Mesothelial cell of epicardium (in vitro differentiated cells): ENCODE measurements around the gene FBXO21. TPM values are rescaled to one million over a fixed set of nuclear protein-coding genes. Genes with fewer than 3 reads are reported as not detected.

Source experiments
- DNase-seq, 2 experiments: peaks; one replicate each; pipeline ENCODE4 v3.0.0; 2021; ENCODE audit warnings: low spot score in 2 of 2; ENCODE audit not compliant: unreplicated experiment in 2 of 2
- H3K27ac Mint-ChIP-seq: 2 replicates; pipeline ENCODE4 v1.8.0; 2021; ENCODE audit warnings: mixed read lengths
- H3K27me3 Mint-ChIP-seq: 2 replicates; pipeline ENCODE4 v1.8.0; 2021; ENCODE audit warnings: low read depth, mixed read lengths
- H3K36me3 Mint-ChIP-seq: 2 replicates; pipeline ENCODE4 v1.8.0; 2021; ENCODE audit warnings: mixed read lengths
- H3K4me1 Mint-ChIP-seq: 2 replicates; pipeline ENCODE4 v1.8.0; 2021; ENCODE audit warnings: mixed read lengths
- H3K4me3 Mint-ChIP-seq: 2 replicates; pipeline ENCODE4 v1.8.0; 2021; ENCODE audit warnings: mild to moderate bottlenecking, moderate library complexity, mixed read lengths
- H3K9me3 Mint-ChIP-seq: 2 replicates; pipeline ENCODE4 v1.8.0; 2021; ENCODE audit warnings: mixed read lengths
- CTCF ChIP-seq: fragments of 200-600 bp; sonication (generic); IDR thresholded peaks from one replicate; pipeline ENCODE4 v1.5.0; 2021; ENCODE audit warnings: antibody characterized with exemption; ENCODE audit not compliant: unreplicated experiment
- total RNA-seq: library from RNA; stranded (reverse); gene quantifications from 3 replicates; pipeline ENCODE4 v1.2.1, GENCODE V29; 2021

The FBXO21 gene
- total RNA-seq, 1 donor from 2014 or later: 57.5 TPM

DNA sequence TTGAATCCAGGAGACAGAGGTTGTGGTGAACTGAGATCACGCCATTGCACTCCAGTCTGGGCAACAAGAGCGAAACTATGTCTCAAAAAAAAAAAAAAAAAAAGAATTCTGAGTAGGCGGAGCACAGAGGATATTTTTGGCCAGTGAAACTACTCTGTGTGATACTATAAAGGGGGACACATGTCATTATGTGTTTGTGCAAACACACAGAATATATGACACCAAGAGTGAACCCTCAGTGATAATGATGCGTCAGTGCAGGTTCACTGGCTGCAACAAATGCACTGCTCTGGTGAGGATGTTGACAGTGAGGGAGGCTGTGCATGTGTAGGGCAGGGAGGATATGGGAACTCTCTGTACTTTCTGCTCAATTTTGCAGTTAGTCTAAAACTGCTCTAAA is 24.2 kb downstream of the FBXO21 start:
- DNase-seq: no peak
- Mint-ChIP-seq H3K4me1 (peaks cover 10% of the 10 kb centered on the region), H3K27me3 (no peaks in the 10 kb centered on the region), H3K36me3 (peaks cover 50% of the 10 kb centered on the region), H3K27ac (no peak overlapping the region), H3K9me3 (no peaks in the 10 kb centered on the region), H3K4me3 (no peak overlapping the region)
- no peak for TF ChIP-seq CTCF

GRCh38 chr12:117165342-117165741 is 24.9 kb downstream of the FBXO21 start:
- Mint-ChIP-seq H3K27ac (no peak overlapping the region), H3K36me3 (peaks cover 52% of the 10 kb centered on the region), H3K9me3 (no peaks in the 10 kb centered on the region), H3K27me3 (no peaks in the 10 kb centered on the region), H3K4me1 (peaks cover 12% of the 10 kb centered on the region), H3K4me3 (no peak overlapping the region)
- peak in 1 of 2 experiments; percentile 10 for DNase-seq
- no peak for TF ChIP-seq CTCF

DNA sequence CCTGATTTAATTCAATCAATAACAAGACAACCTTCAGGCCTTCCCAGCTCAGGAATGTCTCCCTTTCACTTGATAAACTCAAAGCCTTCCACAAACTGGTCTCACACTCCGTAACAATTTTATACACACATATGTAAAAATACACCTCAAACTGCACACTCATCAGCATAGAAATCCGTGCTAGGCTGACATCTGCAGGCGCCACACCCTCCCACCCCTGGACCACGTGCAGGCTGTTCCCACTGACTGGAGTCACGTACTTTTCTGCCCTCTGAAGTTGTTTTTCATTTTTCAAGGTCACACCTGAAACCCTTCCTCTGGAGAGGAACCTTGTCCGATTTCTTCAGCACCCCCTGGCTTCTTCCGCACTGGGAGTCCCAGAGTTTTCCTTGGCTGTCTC is 27.6 kb downstream of the FBXO21 start:
- DNase-seq: peak in 1 of 2 experiments; percentile 20
- H3K27ac Mint-ChIP-seq: peak overlapping the region; percentile 25
- H3K9me3 Mint-ChIP-seq: no peaks in the 10 kb centered on the region
- peaks cover 48% of the 10 kb centered on the region for H3K36me3 Mint-ChIP-seq
- H3K4me1 Mint-ChIP-seq: peaks cover 12% of the 10 kb centered on the region
- H3K27me3 Mint-ChIP-seq: no peaks in the 10 kb centered on the region
- TF ChIP-seq CTCF: no peak
- H3K4me3 Mint-ChIP-seq: no peak overlapping the region

DNA sequence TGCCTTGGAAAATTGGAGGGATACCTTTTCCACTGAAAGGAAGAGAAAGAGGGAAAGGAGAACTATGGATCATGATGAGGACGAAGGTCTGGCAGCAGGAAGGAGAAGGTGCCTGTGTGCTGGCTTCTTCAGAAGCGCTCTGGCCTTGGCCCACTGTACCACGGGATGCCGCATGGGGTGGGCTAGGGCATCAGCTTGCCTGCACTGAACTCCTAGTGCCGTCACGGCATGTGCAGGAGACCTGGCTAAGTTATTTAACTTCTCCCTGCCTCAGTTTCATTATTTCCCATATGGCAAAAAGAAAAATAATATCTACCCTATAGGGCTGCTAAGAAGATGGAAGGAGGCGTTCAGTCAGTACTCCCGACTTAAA is 28.1 kb downstream of the FBXO21 start:
- no peaks in the 10 kb centered on the region for H3K27me3 Mint-ChIP-seq
- peak in 1 of 2 experiments; percentile 30 for DNase-seq
- TF ChIP-seq CTCF: no peak
- H3K4me3 Mint-ChIP-seq: no peak overlapping the region
- H3K36me3 Mint-ChIP-seq: peaks cover 50% of the 10 kb centered on the region
- no peaks in the 10 kb centered on the region for H3K9me3 Mint-ChIP-seq
- H3K27ac Mint-ChIP-seq: peak overlapping the region; percentile 60
- peaks cover 12% of the 10 kb centered on the region for H3K4me1 Mint-ChIP-seq

GRCh38 chr12:117161460-117162166 is 28.7 kb downstream of the FBXO21 start:
- no peak for TF ChIP-seq CTCF
- DNase-seq: peak in 1 of 2 experiments; percentile 31
- H3K27me3 Mint-ChIP-seq: no peaks in the 10 kb centered on the region
- H3K36me3 Mint-ChIP-seq: peaks cover 48% of the 10 kb centered on the region
- H3K9me3 Mint-ChIP-seq: no peaks in the 10 kb centered on the region
- no peak overlapping the region for H3K4me3 Mint-ChIP-seq
- peaks cover 12% of the 10 kb centered on the region for H3K4me1 Mint-ChIP-seq
- peak overlapping the region; percentile 60 for H3K27ac Mint-ChIP-seq

- no peak overlapping the region for H3K4me3 Mint-ChIP-seq
- DNase-seq: no peak
- H3K27ac Mint-ChIP-seq: no peak overlapping the region
- no peak for TF ChIP-seq CTCF
- H3K27me3 Mint-ChIP-seq: no peaks in the 10 kb centered on the region
- no peaks in the 10 kb centered on the region for H3K9me3 Mint-ChIP-seq
- peaks cover 47% of the 10 kb centered on the region for H3K36me3 Mint-ChIP-seq
- peaks cover 12% of the 10 kb centered on the region for H3K4me1 Mint-ChIP-seq
Measured at GRCh38 chr12:117159674-117160073, 30.6 kb downstream of the FBXO21 start.
